ENCODE measurements around the gene MLLT6.

Gene MLLT6

GRCh38 chr17:38710985-38711384 lies 5.9 kb downstream of the MLLT6 start:
- ChIA-PET CTCF (interaction anchor here (0.6 to 1.5 kb wide), 2 partner anchors 14 to 24 kb away, joined by 3 to 4 read pairs; no protein-coding TSS in a partner anchor), POLR2A (interaction anchor here (0.6 to 1.7 kb wide), 5 partner anchors 8 to 137 kb away, joined by 3 to 9 read pairs (median 3); partner anchors contain the start of gene PSMB3)
- TF ChIP-seq ZNF384 (IDR thresholded peaks at IDR 0.05) (no peak), SUZ12 (IDR thresholded peaks at IDR 0.05) (no peak), BHLHE40 (IDR thresholded peaks at IDR 0.05; ENCODE audit: borderline replicate concordance) (no peak), SP1 (IDR thresholded peaks at IDR 0.05) (no peak), PKNOX1 (IDR thresholded peaks at IDR 0.05) (no peak), ELF4 (IDR thresholded peaks at IDR 0.05) (no peak), LEF1 (IDR thresholded peaks at IDR 0.05; ENCODE audit: borderline replicate concordance) (no peak), HDGF (IDR thresholded peaks at IDR 0.05; ENCODE audit: borderline replicate concordance) (no peak), TARDBP (IDR thresholded peaks at IDR 0.05) (no peak), FOXK2 (IDR thresholded peaks at IDR 0.05) (no peak), FOXM1 (IDR thresholded peaks at IDR 0.05; ENCODE audit: borderline replicate concordance) (no peak), ARNT (IDR thresholded peaks at IDR 0.05) (no peak), NFRKB (IDR thresholded peaks at IDR 0.05) (no peak), FOXA1 (IDR thresholded peaks at IDR 0.05) (no peak)
- DNase-seq (ENCODE audit: extremely low spot score) = no peak

DNA sequence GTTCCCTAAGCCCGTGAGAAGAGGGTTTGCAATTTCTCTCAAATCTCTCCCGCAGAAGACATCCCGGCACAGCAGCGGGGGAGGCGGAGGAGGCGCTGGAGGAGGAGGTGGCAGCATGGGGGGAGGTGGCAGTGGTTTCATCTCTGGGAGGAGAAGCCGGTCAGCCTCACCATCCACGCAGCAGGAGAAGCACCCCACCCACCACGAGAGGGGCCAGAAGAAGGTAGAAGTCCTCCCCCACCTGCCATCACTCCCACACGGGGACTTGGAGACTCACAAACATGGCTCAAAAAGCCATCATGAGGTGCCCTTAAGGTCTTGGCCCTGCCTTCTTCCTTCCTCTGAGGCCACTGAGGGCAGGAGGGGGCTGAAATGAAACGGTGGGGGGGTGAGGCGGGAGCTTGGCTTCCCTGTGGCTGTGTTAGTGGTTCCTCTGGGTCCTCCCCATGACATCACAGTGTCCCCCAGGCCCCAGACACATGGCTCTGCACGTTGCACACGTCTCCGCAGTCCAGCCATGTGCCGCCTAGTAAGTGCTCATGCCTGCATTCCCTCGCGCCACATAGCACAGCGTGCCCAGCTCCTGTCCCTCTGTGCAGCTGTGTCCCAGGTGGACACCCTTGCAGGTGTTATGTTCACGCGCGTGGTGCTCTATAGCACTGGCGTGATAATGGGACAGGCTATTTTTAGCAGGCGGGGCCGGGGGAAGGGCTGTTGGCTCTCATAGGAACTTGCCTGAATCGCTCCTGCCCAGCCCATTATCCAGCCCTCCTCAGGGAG lies 6.9 kb downstream of the MLLT6 start:
- DNase-seq (ENCODE audit: extremely low spot score) = no peak
- no peak for TF ChIP-seq SP1 (IDR thresholded peaks at IDR 0.05)
- no peak for TF ChIP-seq PKNOX1 (IDR thresholded peaks at IDR 0.05)
- no peak for TF ChIP-seq ARNT (IDR thresholded peaks at IDR 0.05)
- no peak for TF ChIP-seq HDGF (IDR thresholded peaks at IDR 0.05; ENCODE audit: borderline replicate concordance)
- TF ChIP-seq NFRKB (IDR thresholded peaks at IDR 0.05) = no peak
- ChIA-PET CTCF (no interaction called here), POLR2A (interaction anchor here (0.6 kb wide), 1 partner anchor 34 kb away, joined by 3 read pairs; no protein-coding TSS in a partner anchor)

DNA sequence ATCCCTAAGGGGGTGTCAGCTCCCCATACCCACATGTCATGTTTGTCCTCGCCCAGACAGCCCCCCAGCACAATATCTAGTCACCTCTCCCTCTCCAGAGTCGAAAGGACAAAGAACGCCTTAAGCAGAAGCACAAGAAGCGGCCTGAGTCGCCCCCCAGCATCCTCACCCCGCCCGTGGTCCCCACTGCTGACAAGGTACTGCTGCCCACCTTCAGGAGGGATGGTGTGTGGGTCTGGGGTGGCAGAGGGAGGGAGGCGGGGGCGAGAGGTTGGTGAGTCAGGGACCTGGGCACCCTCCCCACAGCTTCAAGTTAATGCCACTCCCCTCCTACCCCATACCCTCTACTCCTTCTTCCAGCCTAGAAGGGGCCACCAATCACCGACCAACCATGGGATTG lies 7.5 kb downstream of the MLLT6 start:
- CTCF ChIA-PET = no interaction called here
- POLR2A ChIA-PET = no interaction called here
- TF ChIP-seq FOXK2 (IDR thresholded peaks at IDR 0.05) (no peak), PKNOX1 (IDR thresholded peaks at IDR 0.05) (no peak), FOXM1 (IDR thresholded peaks at IDR 0.05; ENCODE audit: borderline replicate concordance) (no peak), HDGF (IDR thresholded peaks at IDR 0.05; ENCODE audit: borderline replicate concordance) (no peak), SUZ12 (IDR thresholded peaks at IDR 0.05) (no peak), FOXA1 (IDR thresholded peaks at IDR 0.05) (no peak), CTBP1 (IDR thresholded peaks at IDR 0.05; ENCODE audit: borderline replicate concordance) (no peak), ELF4 (IDR thresholded peaks at IDR 0.05) (no peak), ARNT (IDR thresholded peaks at IDR 0.05) (no peak), NFRKB (IDR thresholded peaks at IDR 0.05) (no peak), BHLHE40 (IDR thresholded peaks at IDR 0.05; ENCODE audit: borderline replicate concordance) (no peak), TARDBP (IDR thresholded peaks at IDR 0.05) (no peak), ZNF384 (IDR thresholded peaks at IDR 0.05) (no peak), LEF1 (IDR thresholded peaks at IDR 0.05; ENCODE audit: borderline replicate concordance) (no peak)
- DNase-seq (ENCODE audit: extremely low spot score) = no peak

GRCh38 chr17:38713456-38714075 lies 8.5 kb downstream of the MLLT6 start:
- TF ChIP-seq SUZ12 (IDR thresholded peaks at IDR 0.05) (no peak), TARDBP (IDR thresholded peaks at IDR 0.05) (no peak), FOXA1 (IDR thresholded peaks at IDR 0.05) (no peak), ZNF384 (IDR thresholded peaks at IDR 0.05) (no peak), PKNOX1 (IDR thresholded peaks at IDR 0.05) (no peak), FOXK2 (IDR thresholded peaks at IDR 0.05) (no peak), NFRKB (IDR thresholded peaks at IDR 0.05) (no peak), CTBP1 (IDR thresholded peaks at IDR 0.05; ENCODE audit: borderline replicate concordance) (no peak)
- ChIA-PET POLR2A (interaction anchor here (1.0 kb wide), 1 partner anchor 8 kb away, joined by 7 read pairs; the partner anchor contains the start of gene MLLT6), CTCF (no interaction called here)
- no peak for DNase-seq (ENCODE audit: extremely low spot score)

GRCh38 chr17:38715216-38715943 lies 10.3 kb downstream of the MLLT6 start:
- DNase-seq (ENCODE audit: extremely low spot score) = no peak
- POLR2A ChIA-PET = interaction anchor here (1.1 to 1.4 kb wide), 4 partner anchors 9 to 13 kb away, joined by 3 to 5 read pairs (median 4); no protein-coding TSS in a partner anchor
- TF ChIP-seq BHLHE40 (IDR thresholded peaks at IDR 0.05; ENCODE audit: borderline replicate concordance) = no peak
- TF ChIP-seq CTBP1 (IDR thresholded peaks at IDR 0.05; ENCODE audit: borderline replicate concordance) = no peak
- TF ChIP-seq FOXK2 (IDR thresholded peaks at IDR 0.05) = no peak
- TF ChIP-seq LEF1 (IDR thresholded peaks at IDR 0.05; ENCODE audit: borderline replicate concordance) = no peak
- no peak for TF ChIP-seq NFRKB (IDR thresholded peaks at IDR 0.05)
- no peak for TF ChIP-seq L3MBTL2 (conservative IDR thresholded peaks at IDR 0.05)
- no peak for TF ChIP-seq FOXA1 (IDR thresholded peaks at IDR 0.05)
- TF ChIP-seq FOXM1 (IDR thresholded peaks at IDR 0.05; ENCODE audit: borderline replicate concordance) = no peak
- CTCF ChIA-PET = no interaction called here

Data from HEK293T (cell line).